HG03571 (cell line): ENCODE data around the gene BDNF.

Experiments used
- ATAC-seq: cut with Tn5 transposase; IDR thresholded peaks from one replicate; pipeline ENCODE4 v1.9.1; 2021; ENCODE audit not compliant: unreplicated experiment

Gene BDNF

GRCh38 chr11:27626938-27627586, 73.2 kb downstream of the BDNF start:
- ATAC-seq: no peak

GRCh38 chr11:27626269-27626937, 73.9 kb downstream of the BDNF start:
- ATAC-seq: no peak

GRCh38 chr11:27625347-27625912, 74.8 kb downstream of the BDNF start:
- no peak for ATAC-seq

- ATAC-seq: no peak
Measured at GRCh38 chr11:27623945-27624523, 76.2 kb downstream of the BDNF start.

GRCh38 chr11:27622541-27623300, 77.5 kb downstream of the BDNF start:
- no peak for ATAC-seq

GRCh38 chr11:27621405-27622161, 78.7 kb downstream of the BDNF start:
- ATAC-seq: no peak

- no peak for ATAC-seq
Measured at GRCh38 chr11:27619763-27620335, 80.4 kb downstream of the BDNF start.

GRCh38 chr11:27619039-27619574, 81.1 kb downstream of the BDNF start:
- ATAC-seq: no peak

GRCh38 chr11:27618281-27618915, 81.9 kb downstream of the BDNF start:
- no peak for ATAC-seq

- ATAC-seq: no peak
Measured at GRCh38 chr11:27616711-27617110, 83.5 kb downstream of the BDNF start.

- no peak for ATAC-seq
Measured at GRCh38 chr11:27615833-27616232, 84.4 kb downstream of the BDNF start.

GRCh38 chr11:27614092-27614491, 86.2 kb downstream of the BDNF start:
- ATAC-seq: no peak

GRCh38 chr11:27612932-27613880, 87.0 kb downstream of the BDNF start:
- no peak for ATAC-seq

GRCh38 chr11:27611947-27612455, 88.3 kb downstream of the BDNF start:
- ATAC-seq: no peak

GRCh38 chr11:27611390-27611789, 88.9 kb downstream of the BDNF start:
- ATAC-seq: no peak

GRCh38 chr11:27610946-27611345, 89.3 kb downstream of the BDNF start:
- ATAC-seq: no peak

GRCh38 chr11:27610280-27610679, 90.0 kb downstream of the BDNF start:
- no peak for ATAC-seq

- ATAC-seq: no peak
Measured at GRCh38 chr11:27608951-27609350, 91.3 kb downstream of the BDNF start.
